Cerebellar cortex (tissue), 1 donor: ENCODE measurements around the gene PRKAR2B.
"Not testable (repeated sequence)": the region's sequence is repeated elsewhere in the genome, so short reads cannot be mapped to it uniquely, and the experiment has no call there.

Source experiments
- DNase-seq: peaks from one replicate; pipeline ENCODE4 v3.0.0-alpha.2; 2015; ENCODE audit warnings: low spot score

The PRKAR2B gene

GRCh38 chr7:107119376-107120105 lies 75.0 kb downstream of the PRKAR2B start:
- DNase-seq: no peak

GRCh38 chr7:107122486-107122911 lies 78.0 kb downstream of the PRKAR2B start:
- no peak for DNase-seq

GRCh38 chr7:107123392-107123791 lies 78.9 kb downstream of the PRKAR2B start:
- DNase-seq: no peak

GRCh38 chr7:107125475-107125874 lies 81.0 kb downstream of the PRKAR2B start:
- DNase-seq: no peak

GRCh38 chr7:107128217-107128616 lies 83.7 kb downstream of the PRKAR2B start:
- DNase-seq: no peak

GRCh38 chr7:107128748-107129147 lies 84.2 kb downstream of the PRKAR2B start:
- no peak for DNase-seq

- DNase-seq: no peak
These were observed 86.1 kb downstream of the PRKAR2B start for GRCh38 chr7:107130487-107131220.

GRCh38 chr7:107133396-107133795 lies 88.9 kb downstream of the PRKAR2B start:
- DNase-seq: peak; percentile 58

- DNase-seq: peak; percentile 78
These were observed 94.4 kb downstream of the PRKAR2B start for GRCh38 chr7:107138696-107139420.

GRCh38 chr7:107143875-107144274 lies 99.4 kb downstream of the PRKAR2B start:
- DNase-seq: not testable (repeated sequence)

- no peak for DNase-seq
These were observed 100.7 kb downstream of the PRKAR2B start for GRCh38 chr7:107145067-107145838.

GRCh38 chr7:107147464-107148393 lies 103.2 kb downstream of the PRKAR2B start:
- peak; percentile 59 for DNase-seq

- DNase-seq: no peak
These were observed 104.2 kb downstream of the PRKAR2B start for GRCh38 chr7:107148721-107149120.

- DNase-seq: no peak
These were observed 105.4 kb downstream of the PRKAR2B start for GRCh38 chr7:107149863-107150262.

- peak; percentile 66 for DNase-seq
These were observed 106.0 kb downstream of the PRKAR2B start for GRCh38 chr7:107150375-107151073.

GRCh38 chr7:107151538-107151937 lies 107.0 kb downstream of the PRKAR2B start:
- DNase-seq: no peak

GRCh38 chr7:107152011-107152410 lies 107.5 kb downstream of the PRKAR2B start:
- no peak for DNase-seq

- no peak for DNase-seq
These were observed 110.3 kb downstream of the PRKAR2B start for GRCh38 chr7:107154826-107155225.

- not testable (repeated sequence) for DNase-seq
These were observed 111.2 kb downstream of the PRKAR2B start for GRCh38 chr7:107155726-107156125.

- no peak for DNase-seq
These were observed 112.6 kb downstream of the PRKAR2B start for GRCh38 chr7:107157091-107157490.
